Measurements from ENCODE around the gene TRPV2.

DNA sequence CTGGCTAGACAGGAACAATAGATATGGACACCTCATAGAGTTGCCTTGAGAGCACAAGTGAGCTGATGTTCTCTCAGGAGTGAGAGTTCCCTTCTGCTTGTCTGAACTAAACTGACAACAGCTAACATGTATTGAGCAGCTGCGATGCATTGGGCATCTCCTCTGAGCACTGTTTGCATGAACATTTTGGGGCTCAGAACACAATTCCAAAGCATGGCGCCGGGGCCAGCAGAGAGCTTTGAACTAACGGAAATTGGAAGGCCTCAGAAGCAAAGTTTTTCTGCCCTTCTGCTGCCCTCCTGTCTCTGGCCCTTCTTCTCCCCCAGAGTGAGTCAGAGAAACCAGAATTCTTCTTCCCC, 38.1 kb downstream of the TRPV2 start:
- TF ChIP-seq SUZ12 (IDR thresholded peaks at IDR 0.05; ENCODE audit: extremely low read depth, insufficient read depth, insufficient read length) (no peak), ZNF274 (IDR thresholded peaks at IDR 0.05; ENCODE audit: low read depth, low read length) (no peak)

All from NT2/D1 (cell line).